Heart left ventricle (tissue), 16 donors: Measurements from ENCODE around the gene TMEM107. TPM values are rescaled to one million over a fixed set of nuclear protein-coding genes. Genes with fewer than 3 reads are reported as not detected.

Experiments used
- ATAC-seq, 4 donors: fragments of 200-7000 bp; cut with Tn5 transposase; one replicate each; pipeline ENCODE4 v1.9.1; 2020 to 2022; ENCODE audit warnings: moderate library complexity in 4 of 4, mild to moderate bottlenecking in 3 of 4, moderate number of reproducible peaks in 1 of 4
- DNase-seq, 5 donors: peaks; one replicate each; pipeline ENCODE4 v3.0.0-alpha.2; 2020
- H3K27ac ChIP-seq, 12 donors: fragments of 200-600 bp; sonication (generic) in 4 of 12; one replicate each; pipeline versions ENCODE4 v1.5.0 to v1.8.0; 2016 to 2022; ENCODE audit warnings: mild to moderate bottlenecking in 2 of 12
- H3K27me3 ChIP-seq, 9 donors: fragments of 200-600 bp; sonication (generic) in 2 of 9; one replicate each; pipeline versions ENCODE4 v1.5.1 to v1.8.0; 2016 to 2022; ENCODE audit warnings: mild to moderate bottlenecking in 3 of 9
- H3K36me3 ChIP-seq, 9 donors: fragments of 200-600 bp; sonication (generic) in 2 of 9; one replicate each; pipeline versions ENCODE4 v1.5.0 to v1.8.0; 2018 to 2022; ENCODE audit warnings: mild to moderate bottlenecking in 2 of 9
- H3K4me1 ChIP-seq, 12 donors: fragments of 200-600 bp; sonication (generic) in 4 of 12; one replicate each; pipeline versions ENCODE4 v1.5.0 to v1.8.0; 2016 to 2022; ENCODE audit warnings: mild to moderate bottlenecking in 3 of 12
- H3K4me3 ChIP-seq, 12 donors: fragments of 200-600 bp; sonication (generic) in 4 of 12; one replicate each; pipeline versions ENCODE4 v1.5.0 to v1.8.0; 2017 to 2022; ENCODE audit warnings: mild to moderate bottlenecking in 9 of 12, moderate library complexity in 4 of 12
- H3K9me3 ChIP-seq, 12 donors: fragments of 200-600 bp; sonication (generic) in 4 of 12; one replicate each; pipeline versions ENCODE4 v1.5.0 to v1.8.0; 2016 to 2022; ENCODE audit warnings: mild to moderate bottlenecking in 1 of 12
- CTCF ChIP-seq, 12 donors: fragments of 200-600 bp; sonication (generic) in 4 of 12; IDR thresholded peaks; one replicate each; pipeline versions ENCODE4 v1.5.0 to v1.8.0; 2018 to 2022; ENCODE audit warnings: antibody characterized with exemption in 12 of 12, mild to moderate bottlenecking in 5 of 12
- POLR2A ChIP-seq, 2 donors: fragments of 450-650 bp; IDR thresholded peaks; one replicate each; pipeline ENCODE4 v1.6.1; 2017; ENCODE audit warnings: antibody characterized with exemption in 2 of 2, mild to moderate bottlenecking in 2 of 2, moderate library complexity in 2 of 2
- WGBS, 4 donors: extraction: QIAGEN DNeasy Blood & Tissue Kit in 2 of 4; methylation state at CpG; one replicate each; pipeline versions ENCODE4 v1.1.5 to v1.1.7; 2013 to 2018; 5-methylcytosine and 5-hydroxymethylcytosine counted together
- intact Hi-C, 10 donors: fragments of 100-400 bp; cut with DNase I; formaldehyde crosslinking; loops; one replicate each; pipeline versions ENCODE4 v1.11.1 to v1.14.2; 2022
- polyA plus RNA-seq, 2 donors: library from polyadenylated mRNA; stranded (reverse); fragments of 200-250 nt; gene quantifications; one replicate each; pipeline ENCODE4 v1.2.3, GENCODE V29; 2013
- total RNA-seq, 9 donors: library from RNA; depleted of rRNA in 2 of 9; stranded (reverse); fragments of >200 nt in 2 of 9; fragmentation: NEBNext Ultra II Directional in 3 of 9; extraction: Animal tissue kit (Norgen Biotek cat#: 25700) in 3 of 9; gene quantifications; one replicate each; pipeline versions ENCODE4 v1.1.0 to v1.2.4, GENCODE V29; 2016 to 2023
- donor health status: ischemic (EF 13 %, LVEDD 7.1; RV severe dilation, severe dysfunction).
- donor health status: healthy with polysubstance abuse.
- donor health status: DM: no; HTN: yes; CAD: no.
- donor health status: DM: no; HTN: no; CAD: no.
- donor health status: ischemic (EF 25% LVEDD 6.9; RV normal size, moderate dysfunction).
- donor health status: ischemic (EF 25% LVEDD 5.7; RV mildly dilated, moderate dysfunction).
- donor health status: healthy.
- donor health status: DM: yes; HTN: yes; CAD: no.
- donor health status: ischemic (EF 35%, LVEDD 5.7; RV mildly dilated, moderate dysfunction).
- donor health status: nonischemic (EF 11% LVEDD 7.7; RV severe dilation, severe dysfunction).
- donor health status: DM: yes; HTN: yes; CAD: no.
- donor health status: PGD.
- donor health status: ischemic (EF 29% LVEDD 5.4; RV normal size, mild dysfunction).
- donor health status: nonischemic (EF 23%, LVEDD 6.1; RV moderate dilation, normal function).

TMEM107 gene
- total and polyA plus RNA-seq, 11 donors: 3.8 to 16.4 (median 8.4) TPM

DNA sequence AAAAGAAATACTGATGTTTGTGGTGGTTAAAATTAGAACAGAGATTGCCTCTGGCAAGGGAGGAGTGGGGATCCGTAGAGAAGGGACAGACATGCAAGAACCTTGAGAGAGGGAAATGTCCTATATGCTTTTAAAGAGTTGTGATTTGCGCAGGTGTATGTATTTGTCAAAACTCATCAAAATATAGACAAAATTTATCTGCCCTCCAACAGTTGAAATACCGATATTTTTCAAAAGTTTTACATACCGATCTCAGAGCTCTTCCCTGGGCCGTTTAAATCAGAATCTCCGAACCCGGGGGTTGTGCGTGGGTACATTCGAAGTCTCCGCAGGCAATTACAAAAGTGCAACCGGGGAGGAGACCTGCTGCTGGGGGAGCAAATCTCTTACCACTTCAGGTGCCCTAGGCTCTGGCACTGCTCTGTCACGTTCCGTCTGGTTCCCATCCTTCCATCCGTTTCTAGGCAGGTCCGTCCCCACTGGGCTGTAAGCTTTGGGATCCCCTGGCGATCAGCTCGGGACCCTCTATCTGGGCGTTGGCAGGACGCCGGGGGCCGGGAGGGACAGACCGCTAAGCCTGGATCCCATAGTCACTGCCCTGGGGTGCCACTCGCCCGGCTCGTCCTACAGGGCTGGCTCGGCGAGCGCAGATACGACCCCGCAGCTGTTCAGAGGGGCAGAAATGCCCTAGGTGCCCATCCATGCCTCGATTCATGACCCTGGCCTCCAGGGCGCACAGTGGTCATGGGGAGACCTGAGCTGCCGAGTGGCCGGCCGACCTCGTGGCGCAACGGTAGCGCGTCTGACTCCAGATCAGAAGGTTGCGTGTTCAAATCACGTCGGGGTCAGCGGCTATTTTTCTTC, 9.6 kb upstream of the TMEM107 start:
- H3K4me1 ChIP-seq: peaks cover 3 to 35% (median 21%) of the 10 kb centered on the region in 12 donors
- peak overlapping the region; percentile 61 to 96 (median 82) for H3K4me3 ChIP-seq
- ATAC-seq (peak; percentile 30 to 60 (median 42)), DNase-seq (peak; percentile 77 to 93 (median 91))
- TF ChIP-seq POLR2A (IDR thresholded peaks at IDR 0.05) (peak in 1 of 2 donors; percentile 31), CTCF (IDR thresholded peaks at IDR 0.05) (no peak)
- H3K9me3 ChIP-seq: no peaks in the 10 kb centered on the region
- intact Hi-C loops: loop anchor here (1.0 to 10.0 kb wide), 14 partner anchors 29 to 111 kb away; partner anchors contain the start of genes CTC1 (in 3 of the 10), PFAS (in 3 of the 10), ALOXE3 (in 1 of the 10) and HES7 (in 1 of the 10)
- H3K36me3 ChIP-seq: no peaks in the 10 kb centered on the region
- H3K27me3 ChIP-seq: no peaks in the 10 kb centered on the region
- WGBS, 4 donors: 0 to 1% (median 0%) methylated on average over 30 to 44 of the region's 44 CpGs
- peak overlapping the region; percentile 49 to 99 (median 96) for H3K27ac ChIP-seq

GRCh38 chr17:8176998-8177731, 985 bp upstream of the TMEM107 start:
- Histone ChIP-seq H3K9me3 (no peaks in the 10 kb centered on the region), H3K27ac (peak overlapping the region in 11 of 12 donors; percentile 47 to 88 (median 80)), H3K36me3 (no peaks in the 10 kb centered on the region), H3K4me3 (peak overlapping the region in 10 of 12 donors; percentile 58 to 81 (median 60)), H3K27me3 (no peaks in the 10 kb centered on the region), H3K4me1 (peaks cover 0 to 44% (median 21%) of the 10 kb centered on the region in 12 donors)
- DNase-seq (peak in 1 of 5 donors; percentile 33), ATAC-seq (no peak)
- no peak for TF ChIP-seq CTCF (IDR thresholded peaks at IDR 0.05)
- TF ChIP-seq POLR2A (IDR thresholded peaks at IDR 0.05): no peak
- WGBS, 4 donors: 70 to 73% (median 71%) methylated on average over 19 of the region's 19 CpGs
- intact Hi-C loops: no loop called here

DNA sequence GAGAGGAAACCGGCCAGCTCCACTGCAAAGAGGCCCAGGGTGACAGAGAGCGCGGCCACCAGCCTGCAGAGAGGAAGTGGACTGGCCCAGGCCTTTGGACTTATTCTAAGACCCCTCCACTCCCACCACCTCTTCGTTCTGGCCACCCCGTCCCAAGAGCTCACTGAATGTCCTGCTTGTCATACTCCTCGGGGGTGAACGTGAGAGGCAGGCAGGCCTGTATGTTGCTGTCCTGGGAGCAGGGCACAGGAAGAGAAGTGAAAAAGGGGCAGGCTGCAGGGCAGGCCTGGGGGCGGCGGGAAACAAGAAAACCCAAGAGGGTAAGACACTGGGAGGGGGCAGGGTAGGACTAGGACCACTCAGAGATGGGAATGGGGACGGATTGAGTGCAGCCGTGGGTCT, 384 bp downstream of the TMEM107 start:
- Histone ChIP-seq H3K4me3 (peak overlapping the region; percentile 24 to 81 (median 60)), H3K27ac (peak overlapping the region in 11 of 12 donors; percentile 47 to 88 (median 80)), H3K4me1 (peaks cover 0 to 44% (median 21%) of the 10 kb centered on the region in 12 donors), H3K9me3 (no peaks in the 10 kb centered on the region), H3K36me3 (no peaks in the 10 kb centered on the region), H3K27me3 (no peaks in the 10 kb centered on the region)
- 12 to 18% (median 15%) methylated on average over 11 of the region's 11 CpGs for WGBS, 4 donors
- TF ChIP-seq POLR2A (IDR thresholded peaks at IDR 0.05) (no peak), CTCF (IDR thresholded peaks at IDR 0.05) (no peak)
- no peak for DNase-seq
- intact Hi-C loops: no loop called here
- ATAC-seq: peak in 3 of 4 donors; percentile 6 to 10 (median 10)
